AG08396 (cell line): ENCODE results near the gene COG6.
A peak's percentile ranks its signal among the peaks of the same experiment; 100 is the strongest.

Source experiments
- DNase-seq: peaks from one replicate; pipeline ENCODE4 v3.0.0; 2012; ENCODE audit warnings: low spot score, mixed read lengths

The COG6 gene

DNA sequence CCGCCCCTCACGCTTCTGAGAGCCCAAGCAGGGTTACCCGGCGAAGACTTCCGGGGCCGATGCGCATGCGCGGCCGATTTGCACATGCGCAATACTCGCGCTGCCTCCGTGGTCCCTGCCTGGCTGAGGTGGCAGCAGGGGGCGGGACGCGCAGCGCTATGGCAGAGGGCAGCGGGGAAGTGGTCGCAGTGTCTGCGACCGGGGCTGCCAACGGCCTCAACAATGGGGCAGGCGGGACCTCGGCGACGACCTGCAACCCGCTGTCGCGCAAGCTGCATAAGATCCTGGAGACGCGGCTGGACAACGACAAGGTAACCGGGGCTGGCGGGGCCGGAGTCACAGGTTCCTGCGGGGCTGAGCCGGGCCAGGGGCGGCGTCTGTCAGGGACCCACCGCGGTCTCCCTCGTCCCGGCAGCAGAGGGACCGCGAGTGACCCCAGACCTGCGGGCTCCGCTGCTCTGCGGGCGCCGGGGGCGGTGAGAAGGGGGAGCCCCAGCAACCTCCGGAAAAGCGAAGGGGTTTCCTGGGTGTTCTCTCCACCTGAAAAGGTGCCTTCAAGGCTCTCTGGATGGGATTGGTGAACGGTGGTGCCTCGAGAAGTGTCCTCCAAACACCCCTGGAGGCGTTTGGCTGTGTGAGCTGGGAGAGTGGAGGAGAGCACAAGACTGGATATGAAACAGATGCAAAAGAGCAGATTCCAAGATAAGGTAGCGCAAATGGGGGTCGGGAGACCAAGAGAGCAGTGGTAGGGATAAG is at the start of gene COG6:
Gene COG6, plus strand, starts transcription at position 94 of the 756 bp plus-strand sequence. Its CDS starts 65 bp downstream, at position 159.
- peak; percentile 94 for DNase-seq

DNA sequence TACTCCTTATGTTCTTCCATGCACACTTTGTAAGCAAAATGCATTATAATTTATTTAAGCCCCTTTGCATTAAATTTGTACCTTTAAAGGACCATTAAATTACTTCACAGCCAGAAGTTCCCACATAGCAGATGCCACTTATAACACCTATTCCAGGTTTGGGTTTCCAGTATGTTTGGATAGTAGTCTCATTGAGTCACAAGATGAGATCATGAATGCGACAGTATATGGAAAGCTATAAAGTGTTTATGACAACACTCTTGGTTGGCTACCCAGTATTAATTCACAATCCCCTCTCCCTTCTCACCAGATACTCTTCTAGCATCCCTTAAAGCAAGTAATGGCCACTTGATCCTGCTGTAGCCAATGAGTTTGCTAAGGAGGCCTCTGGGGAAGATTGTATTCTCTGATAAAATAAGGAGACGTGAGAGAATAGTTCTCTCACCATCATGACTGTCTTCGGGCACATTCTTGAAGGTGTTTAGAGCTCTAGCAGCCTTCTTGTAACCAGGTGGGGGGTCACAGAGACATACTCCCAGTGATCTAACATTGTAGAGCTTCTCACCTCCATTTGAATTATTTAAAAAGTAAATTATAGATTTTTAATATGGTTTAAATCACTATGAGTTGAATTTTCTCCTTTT is 49.7 kb upstream of the COG6 start:
- DNase-seq, result no peak

GRCh38 chr13:39607876-39608275 is 47.6 kb upstream of the COG6 start:
- DNase-seq, result no peak

- DNase-seq, result peak; percentile 53
Observed at GRCh38 chr13:39612023-39612637, 43.3 kb upstream of the COG6 start.

GRCh38 chr13:39616087-39616694 is 39.3 kb upstream of the COG6 start:
- peak; percentile 79 for DNase-seq

DNA sequence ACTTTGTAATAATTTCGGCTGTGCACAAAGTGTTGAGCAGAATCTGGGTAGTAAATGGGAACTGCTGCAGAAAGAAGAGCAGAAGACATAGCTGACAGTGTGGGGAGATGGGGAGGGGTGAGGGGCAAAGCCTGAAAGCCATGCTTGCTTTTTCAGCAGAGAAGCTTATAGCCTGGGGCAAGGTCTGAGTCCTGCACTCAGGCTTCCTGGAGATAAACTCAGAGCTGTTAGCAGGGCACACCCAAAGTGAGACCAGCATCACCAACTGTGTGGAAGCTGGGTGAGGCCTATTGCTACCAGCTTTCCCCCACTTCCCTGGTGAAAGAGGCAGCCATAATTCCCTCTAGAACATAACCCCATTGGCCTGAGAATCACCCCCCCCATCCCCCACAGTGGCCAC is 36.9 kb upstream of the COG6 start:
- DNase-seq, result no peak

DNA sequence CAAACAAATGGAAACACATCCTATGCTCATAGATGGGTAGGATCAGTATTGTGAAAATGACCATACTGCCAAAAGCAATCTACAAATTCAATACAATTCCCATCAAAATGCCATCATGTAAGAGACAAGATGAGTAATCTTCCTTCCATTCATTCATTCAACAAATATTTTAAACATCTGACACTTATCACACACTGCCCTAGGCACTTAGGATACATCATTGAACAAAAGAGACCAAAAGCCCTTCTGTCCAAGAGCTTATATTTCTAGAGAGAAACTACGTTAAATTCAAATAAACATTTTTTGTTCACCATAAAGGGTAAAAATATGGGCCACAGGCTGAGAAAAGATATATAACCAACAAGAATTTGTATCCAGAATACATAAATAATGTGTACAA is 32.0 kb upstream of the COG6 start:
- no peak for DNase-seq

- no peak for DNase-seq
Observed at GRCh38 chr13:39631307-39631706, 24.2 kb upstream of the COG6 start.

DNA sequence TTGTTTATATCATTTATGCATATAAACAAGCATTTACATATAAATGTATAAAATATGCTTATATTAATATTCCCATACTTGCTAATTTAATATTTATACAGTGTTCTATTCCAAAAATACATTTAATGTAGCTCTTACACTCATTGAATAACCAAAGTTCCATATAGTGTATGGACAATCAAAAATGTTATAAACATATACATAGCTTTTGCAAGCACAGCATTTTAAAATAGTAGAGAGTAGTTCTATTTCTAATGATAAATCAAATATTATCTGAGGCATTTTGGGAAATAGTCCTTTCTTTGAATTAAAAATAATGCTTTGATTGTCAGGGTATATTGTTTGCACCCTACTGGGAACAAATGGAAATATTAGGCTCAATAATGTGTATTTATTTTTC is 22.5 kb upstream of the COG6 start:
- DNase-seq, result no peak

- no peak for DNase-seq
Observed at GRCh38 chr13:39635564-39635963, 19.9 kb upstream of the COG6 start.

DNA sequence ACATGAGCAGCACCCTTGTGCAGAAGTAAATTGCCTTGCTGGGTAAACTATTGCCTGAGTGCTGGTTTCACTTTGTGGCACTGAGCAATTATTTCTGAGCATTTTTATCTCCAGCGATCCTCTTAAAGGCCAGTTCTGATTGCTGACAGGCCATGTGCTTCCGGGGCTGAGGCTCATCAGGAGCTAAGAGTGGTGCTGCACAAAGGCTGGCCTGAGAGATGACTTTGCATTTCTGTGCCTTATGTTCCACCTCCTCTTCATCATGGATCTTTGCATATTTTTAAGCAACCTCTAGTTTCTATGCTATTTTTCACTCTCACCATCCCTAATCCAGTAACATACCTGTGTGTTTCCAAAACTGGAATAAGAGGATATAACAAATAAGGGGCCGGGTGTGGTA is 17.6 kb upstream of the COG6 start:
- DNase-seq, result no peak

DNA sequence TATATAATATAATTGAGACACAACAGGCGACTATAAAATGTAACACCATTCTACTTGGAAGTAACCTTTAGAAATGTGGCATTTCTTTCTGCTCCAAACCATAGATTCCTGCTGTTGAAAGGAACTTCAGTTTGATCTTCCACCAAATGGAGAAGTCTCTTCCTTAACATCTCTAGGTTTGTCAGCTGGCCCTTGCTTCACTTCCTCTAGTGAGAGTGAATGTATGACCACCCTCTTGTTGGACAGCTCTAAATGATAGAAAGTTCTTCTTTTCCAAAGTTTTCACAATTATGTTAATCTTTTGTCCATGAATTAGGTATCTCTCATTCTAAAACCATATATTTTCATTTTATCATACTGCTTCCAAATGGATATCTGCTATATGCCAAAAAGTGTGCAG is 13.8 kb upstream of the COG6 start:
- no peak for DNase-seq

DNA sequence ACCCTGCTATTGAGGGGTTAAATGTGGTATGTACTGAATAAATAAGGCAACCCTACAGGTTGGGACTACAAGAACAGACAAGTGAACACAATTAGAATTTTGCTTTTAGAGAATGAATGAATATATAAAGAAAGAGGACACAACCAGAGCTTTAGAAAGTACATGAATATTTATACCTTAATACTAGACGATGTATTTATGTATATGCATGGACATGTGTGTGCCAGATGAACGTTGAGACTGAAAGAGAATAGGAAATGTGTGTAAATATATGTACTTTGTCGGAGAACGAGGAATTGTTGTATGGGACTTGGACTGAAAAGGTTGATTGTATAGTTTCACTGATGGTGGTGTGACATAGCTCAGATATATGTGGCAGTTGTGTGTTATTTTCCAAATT is 9.3 kb upstream of the COG6 start:
- DNase-seq, result no peak

DNA sequence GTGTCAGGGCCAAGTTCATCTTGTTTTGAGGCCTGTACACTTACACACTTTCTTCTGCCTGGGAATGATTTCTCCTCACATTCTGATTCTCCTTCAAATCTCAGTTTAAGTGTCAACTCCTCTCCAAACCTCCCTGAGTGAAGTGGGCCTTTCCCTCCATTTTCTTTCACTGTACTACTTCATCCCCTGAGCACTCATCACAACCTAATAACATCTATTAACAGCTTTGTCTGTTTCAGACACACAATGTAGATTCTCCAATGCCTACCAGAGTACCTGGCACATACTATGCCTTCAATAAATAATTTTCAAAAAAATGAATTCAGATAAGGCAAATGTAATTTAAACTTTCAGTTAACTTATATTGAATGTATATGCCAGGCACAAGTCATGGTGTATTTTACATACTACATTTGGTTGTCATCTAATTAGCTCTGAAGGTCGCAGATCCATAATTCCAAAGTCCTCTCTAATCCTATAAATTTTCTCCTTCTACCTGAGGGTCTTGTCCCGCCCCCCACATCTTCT is 357 bp upstream of the COG6 start:
- DNase-seq, result no peak

DNA sequence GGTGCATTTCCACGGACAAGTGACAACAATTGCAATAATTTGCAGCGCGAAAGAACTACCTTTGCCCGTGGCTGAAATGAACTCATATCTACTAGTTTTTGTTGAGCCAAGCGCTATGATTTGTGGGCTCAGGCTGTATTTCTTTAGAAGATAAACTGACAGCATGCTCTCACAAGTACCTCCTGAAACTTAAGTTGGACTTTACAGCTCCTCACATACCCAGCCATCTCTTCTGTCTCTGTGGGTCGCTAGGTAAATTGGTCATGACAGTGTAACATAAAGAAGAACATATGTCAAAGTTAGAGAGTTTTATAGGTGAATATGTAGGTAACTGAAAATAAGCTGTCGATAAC is 839 bp downstream of the COG6 start:
- no peak for DNase-seq

GRCh38 chr13:39663508-39663907 is 8.0 kb downstream of the COG6 start:
- DNase-seq, result no peak

- no peak for DNase-seq
Observed at GRCh38 chr13:39663958-39664357, 8.5 kb downstream of the COG6 start.

GRCh38 chr13:39665763-39666162 is 10.3 kb downstream of the COG6 start:
- no peak for DNase-seq

DNA sequence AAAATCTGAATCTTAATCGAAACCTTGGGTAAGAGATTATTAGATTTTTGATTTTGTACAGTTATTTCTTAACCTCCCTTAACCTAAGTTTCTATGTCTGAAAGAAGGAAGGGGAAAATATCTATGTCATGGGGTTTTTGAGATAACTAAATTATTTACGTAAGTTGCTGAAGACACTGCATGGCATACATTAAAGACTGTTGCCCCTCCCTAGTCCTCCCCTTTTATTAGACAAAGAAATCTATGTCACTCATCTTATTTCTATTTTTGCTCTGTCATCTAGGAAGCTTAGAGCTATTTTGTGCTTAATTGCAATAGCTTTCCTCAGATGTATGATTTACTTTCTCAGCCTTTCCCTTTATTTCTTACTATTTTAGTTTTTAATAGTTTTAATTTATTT is 15.0 kb downstream of the COG6 start:
- DNase-seq, result no peak

GRCh38 chr13:39672378-39673132 is 17.1 kb downstream of the COG6 start:
- DNase-seq, result no peak

DNA sequence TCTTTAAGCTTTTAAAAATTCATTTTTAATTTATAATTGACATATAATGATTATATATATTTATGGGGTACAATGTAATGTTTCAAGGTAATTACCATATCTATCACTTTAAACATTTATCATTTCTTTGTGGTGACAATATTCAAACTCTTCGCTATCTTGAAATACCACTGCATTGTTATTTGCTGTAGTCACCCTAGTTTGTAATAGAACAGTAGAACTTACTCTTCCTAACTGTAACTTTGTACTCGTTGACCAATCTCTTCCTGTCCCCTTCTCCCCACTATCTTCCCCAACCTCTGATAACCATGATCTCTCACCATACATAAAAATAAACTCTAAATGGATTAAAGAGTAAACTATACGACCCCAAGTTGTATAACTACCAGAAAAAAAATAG is 20.4 kb downstream of the COG6 start:
- DNase-seq, result no peak

DNA sequence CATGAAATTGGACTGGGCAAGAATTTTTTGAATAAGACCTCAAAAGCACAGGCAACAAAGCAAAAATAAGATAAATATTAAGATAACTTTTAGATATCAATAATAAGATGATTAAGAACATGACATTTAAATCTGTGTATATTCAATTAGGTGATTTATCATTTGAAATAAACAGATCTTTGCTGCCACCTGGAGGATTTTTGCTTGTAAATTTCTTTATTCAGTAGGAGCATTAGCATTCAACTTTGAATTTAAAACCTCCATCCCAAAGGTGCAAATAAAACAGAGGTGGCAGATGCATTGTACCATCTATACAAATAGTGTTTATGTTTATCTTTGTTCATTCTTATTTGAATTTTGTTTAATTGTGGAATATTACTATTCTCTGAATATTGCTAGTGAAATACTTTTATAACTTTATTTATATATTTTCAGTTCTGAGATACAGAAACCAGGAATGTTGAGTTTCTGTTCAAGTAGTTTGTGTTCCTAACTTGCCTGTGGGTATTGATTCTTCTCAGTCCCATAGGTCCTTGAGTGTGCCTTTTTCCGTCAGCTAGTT is 20.9 kb downstream of the COG6 start:
- DNase-seq, result no peak
